Caco-2 (cell line): ENCODE results near the gene SLC35D3. TPM values are rescaled to one million over a fixed set of nuclear protein-coding genes. Genes with fewer than 3 reads are reported as not detected.

Experiments used
- BruUV-seq: library from RNA; stranded (reverse); fragments of 400-500 nt; replicated peaks from 2 replicates; lab custom pipeline; 2021; lab: Mats Ljungman, UMichigan
- CTCF ChIA-PET: fragments of 300-600 bp; sonication (Branson Sonifier 250); formaldehyde crosslinking; loops from one replicate; lab custom pipeline; 2022; ENCODE audit warnings: antibody characterized with exemption; lab: Charles Lee
- POLR2A ChIA-PET: fragments of 300-600 bp; sonication (Branson Sonifier 250); formaldehyde crosslinking; loops from one replicate; lab custom pipeline; 2022; ENCODE audit warnings: antibody characterized with exemption; lab: Charles Lee
- DNase-seq, 2 experiments: peaks; one replicate each; pipeline versions ENCODE4 v3.0.0 to v3.0.0-alpha.2; 2020 to 2022
- H3K27me3 ChIP-seq: replicated peaks from 2 replicates; pipeline ENCODE4 v1.6.0; 2011; ENCODE audit warnings: low read length; ENCODE audit not compliant: control insufficient read depth, insufficient read depth
- H3K36me3 ChIP-seq: 2 replicates; pipeline ENCODE4 v1.5.1; 2011; ENCODE audit warnings: low read length; ENCODE audit not compliant: control insufficient read depth, insufficient read depth
- H3K4me1 ChIP-seq: fragments of 250-450 bp; sonication (Bioruptor Pico); 2 replicates; pipeline ENCODE4 v1.5.1; 2020; ENCODE audit warnings: mild to moderate bottlenecking
- H3K4me3 ChIP-seq: 2 replicates; pipeline ENCODE4 v1.5.1; 2011; ENCODE audit warnings: low read depth, mild to moderate bottlenecking, control low read depth, low read length
- H3K9me3 ChIP-seq: fragments of 250-450 bp; sonication (Bioruptor Pico); 2 replicates; pipeline ENCODE4 v1.5.1; 2020; ENCODE audit warnings: mild to moderate bottlenecking, moderate library complexity
- H3K27ac Mint-ChIP-seq: one replicate; pipeline ENCODE4 v1.8.0; 2022; ENCODE audit warnings: mixed read lengths; ENCODE audit not compliant: unreplicated experiment
- H3K27me3 Mint-ChIP-seq: one replicate; pipeline ENCODE4 v1.8.0; 2022; ENCODE audit warnings: mixed read lengths; ENCODE audit not compliant: insufficient read depth, unreplicated experiment
- H3K36me3 Mint-ChIP-seq: one replicate; pipeline ENCODE4 v1.8.0; 2022; ENCODE audit warnings: mild to moderate bottlenecking, mixed read lengths; ENCODE audit not compliant: insufficient read depth, unreplicated experiment
- H3K4me1 Mint-ChIP-seq: one replicate; pipeline ENCODE4 v1.8.0; 2022; ENCODE audit warnings: low read depth, mixed read lengths; ENCODE audit not compliant: unreplicated experiment
- H3K4me3 Mint-ChIP-seq: one replicate; pipeline ENCODE4 v1.8.0; 2022; ENCODE audit warnings: mild to moderate bottlenecking, moderate library complexity, mixed read lengths; ENCODE audit not compliant: unreplicated experiment
- H3K9me3 Mint-ChIP-seq: one replicate; pipeline ENCODE4 v1.8.0; 2022; ENCODE audit warnings: mixed read lengths; ENCODE audit not compliant: unreplicated experiment
- intact Hi-C: fragments of 100-400 bp; cut with micrococcal nuclease; formaldehyde crosslinking; loops from one replicate; pipeline ENCODE4 v1.10.0; 2022; ENCODE audit not compliant: unreplicated experiment
- total RNA-seq: library from RNA; stranded (reverse); gene quantifications from 2 replicates; pipeline ENCODE4 v1.2.3, GENCODE V29; 2022
- TF ChIP-seq, protein P1 (sequence below), 2 experiments: fragments of 200-600 bp in 1 of 2; IDR thresholded peaks; 1 replicate in 1 of 2; 2 replicates in 1 of 2; pipeline versions ENCODE4 v1.5.1 to v1.8.0; 2011 to 2022; ENCODE audit warnings: antibody characterized with exemption in 1 of 2, control low read depth in 1 of 2, inconsistent platforms in 1 of 2, low read depth in 1 of 2, low read length in 1 of 2, mild to moderate bottlenecking in 1 of 2, moderate library complexity in 1 of 2; ENCODE audit not compliant: insufficient read depth in 1 of 2, severe bottlenecking in 1 of 2, unreplicated experiment in 1 of 2

The SLC35D3 gene
- total RNA-seq, 1 experiment from 2014 or later: 1.4 TPM

GRCh38 chr6:136893187-136893586 is 28.9 kb upstream of the SLC35D3 start:
- BruUV-seq: no TSS peak
- Histone ChIP-seq H3K4me1 (peaks cover 11% of the 10 kb centered on the region), H3K9me3 (no peaks in the 10 kb centered on the region), H3K4me3 (no peak overlapping the region), H3K36me3 (0 out of 2 replicates have a peak, but pooled peaks cover 1% of the 10 kb centered on the region), H3K27me3 (no peaks in the 10 kb centered on the region)
- POLR2A ChIA-PET: no interaction called here
- Mint-ChIP-seq H3K4me3 (no peak overlapping the region), H3K4me1 (peaks cover 8% of the 10 kb centered on the region), H3K9me3 (no peaks in the 10 kb centered on the region), H3K36me3 (no peaks in the 10 kb centered on the region), H3K27me3 (peaks cover 3% of the 10 kb centered on the region), H3K27ac (no peak overlapping the region)
- no peak for DNase-seq
- CTCF ChIA-PET: no interaction called here
- intact Hi-C loops: no loop called here
- TF ChIP-seq, protein P1, sequence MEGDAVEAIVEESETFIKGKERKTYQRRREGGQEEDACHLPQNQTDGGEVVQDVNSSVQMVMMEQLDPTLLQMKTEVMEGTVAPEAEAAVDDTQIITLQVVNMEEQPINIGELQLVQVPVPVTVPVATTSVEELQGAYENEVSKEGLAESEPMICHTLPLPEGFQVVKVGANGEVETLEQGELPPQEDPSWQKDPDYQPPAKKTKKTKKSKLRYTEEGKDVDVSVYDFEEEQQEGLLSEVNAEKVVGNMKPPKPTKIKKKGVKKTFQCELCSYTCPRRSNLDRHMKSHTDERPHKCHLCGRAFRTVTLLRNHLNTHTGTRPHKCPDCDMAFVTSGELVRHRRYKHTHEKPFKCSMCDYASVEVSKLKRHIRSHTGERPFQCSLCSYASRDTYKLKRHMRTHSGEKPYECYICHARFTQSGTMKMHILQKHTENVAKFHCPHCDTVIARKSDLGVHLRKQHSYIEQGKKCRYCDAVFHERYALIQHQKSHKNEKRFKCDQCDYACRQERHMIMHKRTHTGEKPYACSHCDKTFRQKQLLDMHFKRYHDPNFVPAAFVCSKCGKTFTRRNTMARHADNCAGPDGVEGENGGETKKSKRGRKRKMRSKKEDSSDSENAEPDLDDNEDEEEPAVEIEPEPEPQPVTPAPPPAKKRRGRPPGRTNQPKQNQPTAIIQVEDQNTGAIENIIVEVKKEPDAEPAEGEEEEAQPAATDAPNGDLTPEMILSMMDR (IDR thresholded peaks at IDR 0.05; ENCODE audit: insufficient read depth in 1 of 2, low read depth in 1 of 2, low read length in 1 of 2, severe bottlenecking in 1 of 2, unreplicated experiment in 1 of 2): no peak

DNA sequence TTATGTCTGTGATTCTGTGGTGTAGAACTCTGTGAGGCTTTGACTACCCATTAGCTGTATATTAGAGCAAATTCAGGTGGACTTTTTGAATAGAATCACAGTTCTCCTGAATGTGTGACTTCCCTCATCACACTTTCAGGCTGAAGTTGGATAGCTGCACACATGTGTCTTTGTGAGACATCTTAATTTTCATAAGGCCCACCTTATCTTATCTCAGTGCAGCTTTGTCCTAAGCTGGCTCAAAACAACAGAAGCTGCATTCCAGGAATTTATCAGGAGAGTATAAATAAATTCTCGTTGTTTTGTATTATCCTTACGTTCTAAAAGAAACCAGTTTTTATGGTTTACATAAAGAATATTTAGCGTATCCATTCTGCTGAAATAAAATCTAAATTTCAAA is 26.2 kb upstream of the SLC35D3 start:
- Mint-ChIP-seq H3K9me3 (no peaks in the 10 kb centered on the region), H3K27me3 (no peaks in the 10 kb centered on the region), H3K27ac (no peak overlapping the region), H3K36me3 (no peaks in the 10 kb centered on the region), H3K4me1 (no peaks in the 10 kb centered on the region), H3K4me3 (no peak overlapping the region)
- BruUV-seq: no TSS peak
- no peak for DNase-seq
- intact Hi-C loops: no loop called here
- CTCF ChIA-PET: interaction anchor here (0.7 kb wide), 1 partner anchor 50 kb away, joined by 5 read pairs; no protein-coding TSS in a partner anchor
- Histone ChIP-seq H3K9me3 (no peaks in the 10 kb centered on the region), H3K27me3 (no peaks in the 10 kb centered on the region), H3K4me1 (peaks cover 8% of the 10 kb centered on the region; the same call in 1 of the 2 replicates), H3K36me3 (0 out of 2 replicates have a peak, but pooled peaks cover 1% of the 10 kb centered on the region), H3K4me3 (no peak overlapping the region)
- POLR2A ChIA-PET: no interaction called here
- TF ChIP-seq, protein P1 (IDR thresholded peaks at IDR 0.05; ENCODE audit: insufficient read depth in 1 of 2, low read depth in 1 of 2, low read length in 1 of 2, severe bottlenecking in 1 of 2, unreplicated experiment in 1 of 2): no peak

DNA sequence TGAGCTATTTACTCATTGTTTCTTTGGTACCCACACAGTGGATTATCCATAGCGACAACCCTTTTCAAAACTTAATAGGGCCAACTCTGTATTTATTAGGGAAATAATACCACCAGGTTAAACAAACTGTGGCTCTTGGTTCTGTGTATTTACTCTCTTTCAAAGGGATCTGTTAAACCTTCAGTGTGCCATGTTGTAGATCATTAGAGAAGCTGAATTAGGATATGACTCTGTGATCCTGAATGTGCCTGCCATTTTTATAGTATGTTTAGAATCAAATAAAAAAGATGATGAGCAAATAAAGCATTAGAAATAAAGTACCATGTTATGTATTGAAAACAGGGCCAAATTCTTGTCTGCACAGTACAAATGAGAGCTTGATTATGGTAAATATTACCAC is 25.0 kb upstream of the SLC35D3 start:
- H3K27me3 ChIP-seq: no peaks in the 10 kb centered on the region
- Mint-ChIP-seq H3K36me3 (no peaks in the 10 kb centered on the region), H3K4me1 (no peaks in the 10 kb centered on the region), H3K4me3 (no peak overlapping the region), H3K27me3 (no peaks in the 10 kb centered on the region), H3K27ac (no peak overlapping the region), H3K9me3 (no peaks in the 10 kb centered on the region)
- H3K4me3 ChIP-seq: no peak overlapping the region
- DNase-seq: no peak
- ChIA-PET POLR2A (no interaction called here), CTCF (no interaction called here)
- intact Hi-C loops: no loop called here
- H3K36me3 ChIP-seq: no peaks in the 10 kb centered on the region
- no TSS peak for BruUV-seq
- H3K4me1 ChIP-seq: peaks cover 8% of the 10 kb centered on the region; the same call in 1 of the 2 replicates
- H3K9me3 ChIP-seq: no peaks in the 10 kb centered on the region
- TF ChIP-seq, protein P1 (IDR thresholded peaks at IDR 0.05; ENCODE audit: insufficient read depth in 1 of 2, low read depth in 1 of 2, low read length in 1 of 2, severe bottlenecking in 1 of 2, unreplicated experiment in 1 of 2): no peak
